Smooth muscle cell of the coronary artery (primary cell): ENCODE results near the gene TMOD3. TPM values are rescaled to one million over a fixed set of nuclear protein-coding genes. Genes with fewer than 3 reads are reported as not detected.

Experiments used
- total RNA-seq: library from RNA; depleted of rRNA; stranded (reverse); fragments of >200 nt; gene quantifications from 2 replicates; pipeline ENCODE4 v1.2.3, GENCODE V29; 2014; ENCODE audit warnings: low replicate concordance

The TMOD3 gene
- 23.3 and 43.1 TPM in 2 replicates for total RNA-seq

DNA sequence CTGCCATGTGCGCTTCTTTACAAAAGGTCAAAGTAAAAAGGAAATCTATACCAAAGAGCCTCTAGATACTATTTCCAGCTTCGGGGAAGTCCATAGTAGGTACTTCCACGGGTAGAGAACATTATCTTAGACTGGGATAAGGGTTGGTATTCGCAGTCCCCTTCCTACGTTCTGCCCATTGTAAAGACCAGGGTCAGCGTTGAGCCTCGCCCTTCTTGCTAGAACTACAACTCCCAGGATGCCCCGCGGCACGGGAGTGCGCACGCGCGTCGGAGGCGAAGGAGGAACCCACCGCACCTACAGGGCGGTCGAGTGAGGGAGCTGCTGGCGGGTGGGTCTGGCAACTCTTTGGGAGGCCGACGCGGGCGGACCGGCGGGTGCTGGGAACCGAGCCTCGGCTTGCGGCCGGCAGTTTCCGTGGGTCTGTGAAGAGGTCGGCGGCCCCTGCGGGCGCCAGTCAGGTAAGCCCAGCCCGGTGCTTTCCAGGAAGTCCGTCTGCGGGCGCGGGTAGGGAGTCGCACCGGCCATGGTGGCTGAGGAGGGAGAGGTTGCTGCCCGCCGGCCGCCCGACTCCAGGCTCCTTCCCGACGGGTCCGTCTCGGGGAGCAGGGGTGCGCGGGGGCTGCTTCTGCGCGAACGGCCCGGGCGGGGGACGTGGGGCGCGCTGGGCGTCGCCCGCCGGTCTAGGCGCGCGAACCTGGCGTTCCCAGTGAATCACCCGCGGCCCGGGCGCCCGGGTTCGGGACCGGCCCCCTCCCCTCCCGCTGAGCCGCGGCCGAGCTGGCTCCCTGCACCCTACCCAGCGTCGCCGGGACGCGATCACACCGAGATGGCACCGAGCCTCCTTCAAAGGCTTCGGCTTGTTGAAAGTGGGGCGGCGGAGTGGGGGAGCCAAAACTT is at the start of gene TMOD3:
TMOD3 (plus strand) TSS at position 278 of the 900 bp plus-strand sequence. CDS start 33,232 bp downstream, outside the sequence.

Other genes starting within 250 kb of the TMOD3 start
- 8.5 and 15.1 TPM in 2 replicates for gene DMXL2, start 206.9 kb upstream of the TMOD3 start, total RNA-seq
- not detected in 2 replicates for gene SCG3, start 148.2 kb upstream of the TMOD3 start, total RNA-seq
- 0.70 and 1.7 TPM in 2 replicates for gene LYSMD2, start 92.0 kb upstream of the TMOD3 start, total RNA-seq
- gene TMOD2, start 78.1 kb upstream of the TMOD3 start, total RNA-seq: 1.8 and 3.7 TPM in 2 replicates
- 23.3 and 30.5 TPM in 2 replicates for gene LEO1, start 142.1 kb downstream of the TMOD3 start, total RNA-seq
- gene MAPK6, start 189.6 kb downstream of the TMOD3 start, total RNA-seq: 24.8 and 48.3 TPM in 2 replicates